ENCODE results near the gene ZNF222. TPM values are rescaled to one million over a fixed set of nuclear protein-coding genes. Genes with fewer than 3 reads are reported as not detected.

The ZNF222 gene
- total RNA-seq, 1 experiment from 2014 or later: 3.4 TPM

- Mint-ChIP-seq H3K4me1 (peaks cover 16% of the 10 kb centered on the region), H3K9me3 (peaks cover 66% of the 10 kb centered on the region), H3K27ac (no peak overlapping the region), H3K4me3 (no peak overlapping the region), H3K36me3 (peaks cover 53% of the 10 kb centered on the region), H3K27me3 (ENCODE audit: low read depth) (peaks cover 24% of the 10 kb centered on the region)
- ATAC-seq: no peak
- ChIA-PET CTCF (no interaction called here), POLR2A (no interaction called here)
- TF ChIP-seq ZSCAN18 (CRISPR knock-in tag; IDR thresholded peaks at IDR 0.05) (no peak), CTCF (IDR thresholded peaks at IDR 0.05) (no peak)
- DNase-seq (ENCODE audit: low spot score): no peak
These were observed 44.2 kb downstream of the ZNF222 start for GRCh38 chr19:44069415-44069814.

GRCh38 chr19:44071824-44072542, 46.8 kb downstream of the ZNF222 start, which contains the start of gene ZNF284:
ZNF284 (plus strand) TSS chr19:44072159; CDS start chr19:44076390, 4,231 bp downstream.
- Mint-ChIP-seq H3K27ac (peak within 1 kb of the TSS; percentile 66), H3K36me3 (peaks cover 31% of the 10 kb centered on the region), H3K4me1 (peaks cover 16% of the 10 kb centered on the region), H3K4me3 (peak within 1 kb of the TSS; percentile 89), H3K27me3 (ENCODE audit: low read depth) (peaks cover 24% of the 10 kb centered on the region), H3K9me3 (peaks cover 44% of the 10 kb centered on the region)
- ChIA-PET POLR2A (interaction anchor here (0.6 kb wide), 1 partner anchor 325 kb away, joined by 3 read pairs; no protein-coding TSS in a partner anchor), CTCF (interaction anchor here (1.4 kb wide), 1 partner anchor 69 kb away, joined by 3 read pairs; no protein-coding TSS in a partner anchor)
- DNase-seq (ENCODE audit: low spot score) (peak; percentile 88), ATAC-seq (peak; percentile 99)
- TF ChIP-seq ZBTB43 (CRISPR knock-in tag; IDR thresholded peaks at IDR 0.05) (0 out of 2 replicates have a peak, but pooled peaks have one; percentile 29), ATF3 (CRISPR knock-in tag; conservative IDR thresholded peaks at IDR 0.05) (no peak), RELA (CRISPR knock-in tag; IDR thresholded peaks at IDR 0.05; ENCODE audit: borderline replicate concordance) (no peak), PRRX2 (CRISPR knock-in tag; IDR thresholded peaks at IDR 0.05) (no peak), NFYB (CRISPR knock-in tag; conservative IDR thresholded peaks at IDR 0.05; ENCODE audit: low read depth) (no peak), ZNF396 (CRISPR knock-in tag; IDR thresholded peaks at IDR 0.05; ENCODE audit: borderline replicate concordance) (no peak), ELF4 (CRISPR knock-in tag; IDR thresholded peaks at IDR 0.05; ENCODE audit: low read depth) (no peak), AFF4 (CRISPR knock-in tag; IDR thresholded peaks at IDR 0.05; ENCODE audit: borderline replicate concordance) (no peak), OVOL2 (CRISPR knock-in tag; IDR thresholded peaks at IDR 0.05; ENCODE audit: borderline replicate concordance) (no peak), CBFB (CRISPR knock-in tag; IDR thresholded peaks at IDR 0.05; ENCODE audit: low read depth) (no peak), ZNF263 (CRISPR knock-in tag; IDR thresholded peaks at IDR 0.05; ENCODE audit: low read depth) (no peak), ETV6 (CRISPR knock-in tag; IDR thresholded peaks at IDR 0.05) (no peak), GTF2I (CRISPR knock-in tag; conservative IDR thresholded peaks at IDR 0.05) (no peak), FOXJ3 (CRISPR knock-in tag; IDR thresholded peaks at IDR 0.05; ENCODE audit: borderline replicate concordance) (no peak), ZNF512 (CRISPR knock-in tag; IDR thresholded peaks at IDR 0.05; ENCODE audit: borderline replicate concordance) (no peak), NR1H2 (CRISPR knock-in tag; IDR thresholded peaks at IDR 0.05) (no peak), ARID4B (CRISPR knock-in tag; IDR thresholded peaks at IDR 0.05; ENCODE audit: borderline replicate concordance) (no peak)

All from WTC11 (cell line).